Lung (tissue), 12 donors: ENCODE results near the gene HOXB2. TPM values are rescaled to one million over a fixed set of nuclear protein-coding genes. Genes with fewer than 3 reads are reported as not detected.

Source experiments
- ATAC-seq: fragments of 200-7000 bp; cut with Tn5 transposase; one replicate; pipeline ENCODE4 v1.9.1; 2020; ENCODE audit warnings: moderate number of reproducible peaks; ENCODE audit not compliant: insufficient read depth, low FRiP score
- DNase-seq, 3 donors: peaks; one replicate each; pipeline ENCODE4 v3.0.0-alpha.2; 2013 to 2017
- H3K27ac ChIP-seq, 2 donors: one replicate each; pipeline ENCODE4 v1.5.1; 2013; ENCODE audit warnings: mild to moderate bottlenecking in 2 of 2, moderate library complexity in 2 of 2, control low read depth in 1 of 2, inconsistent platforms in 1 of 2, low read depth in 1 of 2, low read length in 1 of 2
- H3K27me3 ChIP-seq, 3 donors: one replicate each; pipeline ENCODE4 v1.5.1; 2013; ENCODE audit warnings: low read length in 2 of 3; ENCODE audit not compliant: control insufficient read depth in 3 of 3, insufficient read depth in 3 of 3
- H3K36me3 ChIP-seq, 4 donors: one replicate each; pipeline ENCODE4 v1.5.1; 2013; ENCODE audit warnings: low read length in 4 of 4, mild to moderate bottlenecking in 1 of 4, moderate library complexity in 1 of 4; ENCODE audit not compliant: control insufficient read depth in 4 of 4, insufficient read depth in 4 of 4
- H3K4me1 ChIP-seq, 5 donors: one replicate each; pipeline ENCODE4 v1.5.1; 2013; ENCODE audit warnings: low read length in 5 of 5, mild to moderate bottlenecking in 2 of 5, moderate library complexity in 1 of 5; ENCODE audit not compliant: control insufficient read depth in 5 of 5, insufficient read depth in 5 of 5
- H3K4me3 ChIP-seq: one replicate; pipeline ENCODE4 v1.5.1; 2013; ENCODE audit warnings: mild to moderate bottlenecking, control low read depth, moderate library complexity
- H3K9ac ChIP-seq, 2 donors: one replicate each; pipeline ENCODE4 v1.5.1; 2013; ENCODE audit warnings: low read length in 2 of 2, control low read depth in 1 of 2; ENCODE audit not compliant: insufficient read depth in 1 of 2
- H3K9me3 ChIP-seq, 4 donors: one replicate each; pipeline ENCODE4 v1.5.1; 2013; ENCODE audit warnings: low read length in 3 of 4, mild to moderate bottlenecking in 1 of 4, moderate library complexity in 1 of 4; ENCODE audit not compliant: control insufficient read depth in 4 of 4, insufficient read depth in 3 of 4
- WGBS, 2 donors: extraction: QIAGEN DNeasy Blood & Tissue Kit; methylation state at CpG; one replicate each; pipeline ENCODE4 v1.1.7; 2013; 5-methylcytosine and 5-hydroxymethylcytosine counted together
- polyA plus RNA-seq, 2 donors: library from polyadenylated mRNA; stranded (reverse); fragments of 200-250 nt; gene quantifications; one replicate each; pipeline ENCODE4 v1.2.1, GENCODE V29; 2013
- total RNA-seq, 2 donors: library from RNA; depleted of rRNA in 1 of 2; stranded (reverse); fragments of >200 nt in 1 of 2; gene quantifications; one replicate each; pipeline ENCODE4 v1.2.1, GENCODE V29; 2014 to 2021
- TF ChIP-seq, protein P1 (sequence below): IDR thresholded peaks from 2 replicates; pipeline ENCODE4 v1.5.1; 2012; ENCODE audit warnings: mild to moderate bottlenecking; ENCODE audit errors: control extremely low read depth, extremely low read depth
- donor health status: control.
- donor health status: control.
- donor health status: Bipolar disorder and iron deficiency.
- donor health status: healthy.
- donor health status: DM: yes; HTN: yes; CAD: no.

HOXB2 gene
- total and polyA plus RNA-seq, 4 donors: 4.1 to 13.9 (median 7.3) TPM

DNA sequence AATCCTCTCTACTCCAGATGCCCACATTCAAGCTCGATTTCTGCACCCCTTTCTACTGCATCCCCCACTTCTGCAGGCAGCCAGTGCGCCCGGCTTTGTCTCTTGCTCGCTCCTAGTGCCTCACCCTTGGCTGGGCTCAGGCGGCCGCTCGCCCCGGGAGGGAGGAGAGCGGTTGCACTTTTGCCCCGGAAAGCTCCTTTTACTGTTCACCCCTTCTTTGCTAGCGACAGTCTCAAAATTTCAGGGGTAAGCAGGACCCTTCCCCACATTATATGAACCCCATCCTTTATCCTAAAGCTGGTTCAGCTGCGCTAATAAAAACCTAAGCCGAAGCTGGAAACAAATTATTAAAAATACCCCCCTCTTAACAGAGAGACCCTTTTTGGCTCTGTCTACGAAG lies 47.7 kb upstream of the HOXB2 start:
- ATAC-seq: no peak
- Histone ChIP-seq H3K9ac (peak overlapping the region; percentile 91 to 99), H3K9me3 (no peaks in the 10 kb centered on the region), H3K4me3 (peak overlapping the region; percentile 16), H3K27ac (peak overlapping the region in 1 of 2 donors; percentile 69), H3K4me1 (peaks cover 0 to 62% (median 6%) of the 10 kb centered on the region in 5 donors), H3K36me3 (peaks cover 0 to 19% (median 3%) of the 10 kb centered on the region in 4 donors), H3K27me3 (peaks cover 3 to 74% (median 11%) of the 10 kb centered on the region in 3 donors)
- WGBS, 2 donors: 3 to 5% methylated on average over 14 of the region's 14 CpGs
- TF ChIP-seq, protein P1, sequence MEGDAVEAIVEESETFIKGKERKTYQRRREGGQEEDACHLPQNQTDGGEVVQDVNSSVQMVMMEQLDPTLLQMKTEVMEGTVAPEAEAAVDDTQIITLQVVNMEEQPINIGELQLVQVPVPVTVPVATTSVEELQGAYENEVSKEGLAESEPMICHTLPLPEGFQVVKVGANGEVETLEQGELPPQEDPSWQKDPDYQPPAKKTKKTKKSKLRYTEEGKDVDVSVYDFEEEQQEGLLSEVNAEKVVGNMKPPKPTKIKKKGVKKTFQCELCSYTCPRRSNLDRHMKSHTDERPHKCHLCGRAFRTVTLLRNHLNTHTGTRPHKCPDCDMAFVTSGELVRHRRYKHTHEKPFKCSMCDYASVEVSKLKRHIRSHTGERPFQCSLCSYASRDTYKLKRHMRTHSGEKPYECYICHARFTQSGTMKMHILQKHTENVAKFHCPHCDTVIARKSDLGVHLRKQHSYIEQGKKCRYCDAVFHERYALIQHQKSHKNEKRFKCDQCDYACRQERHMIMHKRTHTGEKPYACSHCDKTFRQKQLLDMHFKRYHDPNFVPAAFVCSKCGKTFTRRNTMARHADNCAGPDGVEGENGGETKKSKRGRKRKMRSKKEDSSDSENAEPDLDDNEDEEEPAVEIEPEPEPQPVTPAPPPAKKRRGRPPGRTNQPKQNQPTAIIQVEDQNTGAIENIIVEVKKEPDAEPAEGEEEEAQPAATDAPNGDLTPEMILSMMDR: no peak
- peak in 1 of 3 donors; percentile 40 for DNase-seq

DNA sequence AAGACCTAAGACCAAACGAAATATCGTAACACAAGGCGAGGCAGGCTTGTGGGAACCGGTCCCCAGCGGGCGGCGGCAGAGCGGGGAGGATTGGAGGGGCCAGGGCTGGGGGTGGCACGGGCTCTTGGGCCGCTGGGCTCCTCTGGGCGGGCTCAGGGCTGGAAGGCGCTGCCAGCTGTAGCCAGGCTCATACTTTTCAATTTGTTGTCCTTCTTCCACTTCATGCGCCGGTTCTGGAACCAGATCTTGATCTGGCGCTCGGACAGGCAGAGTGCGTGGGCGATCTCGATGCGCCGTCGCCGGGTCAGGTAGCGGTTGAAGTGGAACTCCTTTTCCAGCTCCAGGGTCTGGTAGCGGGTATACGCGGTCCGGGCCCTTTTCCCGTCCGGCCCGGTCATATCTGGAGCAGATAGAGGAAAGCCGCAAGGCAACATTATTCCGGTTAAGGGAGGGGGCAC lies 47.2 kb upstream of the HOXB2 start:
- peaks cover 0 to 19% (median 3%) of the 10 kb centered on the region in 4 donors for H3K36me3 ChIP-seq
- no peak overlapping the region for H3K4me3 ChIP-seq
- ATAC-seq: no peak
- DNase-seq: peak in 2 of 3 donors; percentile 40 to 48
- peak overlapping the region; percentile 91 to 99 for H3K9ac ChIP-seq
- peaks cover 0 to 67% (median 6%) of the 10 kb centered on the region in 5 donors for H3K4me1 ChIP-seq
- WGBS, 2 donors: 11 to 17% methylated on average over 32 to 33 of the region's 33 CpGs
- TF ChIP-seq, protein P1: no peak
- peak overlapping the region in 1 of 2 donors; percentile 69 for H3K27ac ChIP-seq
- H3K27me3 ChIP-seq: peaks cover 3 to 77% (median 11%) of the 10 kb centered on the region in 3 donors
- no peaks in the 10 kb centered on the region for H3K9me3 ChIP-seq

DNA sequence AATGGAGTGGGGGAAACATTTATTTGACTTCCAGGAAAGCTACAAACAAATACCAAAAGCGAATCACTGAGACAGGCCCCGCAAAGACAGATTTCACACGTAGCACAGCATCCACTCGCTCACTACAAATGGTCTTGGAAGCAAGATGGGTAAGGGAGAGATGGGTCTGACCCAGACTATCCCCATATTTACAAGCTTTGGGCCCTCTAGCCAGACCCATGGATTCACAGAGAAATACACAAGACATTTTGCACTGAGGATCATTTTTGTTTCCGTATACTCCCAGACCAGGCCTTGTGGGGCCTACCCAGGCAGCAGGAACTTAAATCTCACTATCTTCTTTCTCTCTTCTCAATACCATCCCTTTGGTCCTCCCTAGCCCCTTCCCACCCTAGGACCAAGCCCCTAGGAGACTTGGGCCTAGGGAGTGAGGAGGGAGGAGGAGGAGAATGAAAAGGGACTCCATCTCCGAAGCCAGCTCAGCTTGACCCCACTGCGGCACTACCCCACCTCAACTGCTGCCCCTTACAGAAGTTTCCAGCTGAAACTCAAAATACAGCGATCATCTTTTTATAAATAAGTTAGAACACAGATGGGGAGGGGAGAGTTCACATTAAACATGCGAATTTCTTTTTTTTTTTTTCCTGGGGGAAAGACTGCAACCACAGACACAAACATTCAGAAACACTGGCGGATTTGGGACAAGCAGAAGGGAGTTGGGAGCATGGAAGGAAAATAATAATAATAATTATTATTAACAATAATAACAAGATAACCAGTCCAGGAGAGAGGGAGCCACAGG lies 46.5 kb upstream of the HOXB2 start:
- no peaks in the 10 kb centered on the region for H3K9me3 ChIP-seq
- 68 to 72% methylated on average over 10 of the region's 10 CpGs for WGBS, 2 donors
- peak overlapping the region in 1 of 2 donors; percentile 91 for H3K27ac ChIP-seq
- H3K36me3 ChIP-seq: peaks cover 0 to 19% (median 3%) of the 10 kb centered on the region in 4 donors
- peaks cover 3 to 77% (median 11%) of the 10 kb centered on the region in 3 donors for H3K27me3 ChIP-seq
- TF ChIP-seq, protein P1: no peak
- H3K9ac ChIP-seq: peak overlapping the region; percentile 91 to 98
- DNase-seq: peak in 2 of 3 donors; percentile 46 to 67
- ATAC-seq: no peak
- peaks cover 0 to 70% (median 6%) of the 10 kb centered on the region in 5 donors for H3K4me1 ChIP-seq
- H3K4me3 ChIP-seq: no peak overlapping the region
